ENCODE measurements around the gene C1QTNF1. TPM values are rescaled to one million over a fixed set of nuclear protein-coding genes. Genes with fewer than 3 reads are reported as not detected.

Gene C1QTNF1
- total RNA-seq, 1 experiment from 2014 or later, result 6.3 TPM

- no peak overlapping the region for H3K4me3 ChIP-seq (ENCODE audit: low read depth, low read length, poor library complexity, severe bottlenecking)
- H3K27ac ChIP-seq (ENCODE audit: low read depth, low read length, poor library complexity, severe bottlenecking), result no peak overlapping the region
- CTCF ChIA-PET, result no interaction called here
- H3K4me1 ChIP-seq (ENCODE audit: insufficient read depth, low read length, poor library complexity, severe bottlenecking), result no peaks in the 10 kb centered on the region
- intact Hi-C loops (cut with micrococcal nuclease; ENCODE audit: unreplicated experiment), result no loop called here
- no peak for TF ChIP-seq EZH2 (IDR thresholded peaks at IDR 0.05; ENCODE audit: borderline replicate concordance, low read depth, low read length, poor library complexity, severe bottlenecking)
- no peak for TF ChIP-seq CTCF (conservative IDR thresholded peaks at IDR 0.05; ENCODE audit: low read depth, low read length)
- no peak for DNase-seq (ENCODE audit: low spot score)
- BruUV-seq (replicated peaks), result no TSS peak
- H3K27me3 ChIP-seq (replicated peaks; ENCODE audit: insufficient read depth, low read depth, low read length, poor library complexity), result no peaks in the 10 kb centered on the region
- H3K9me3 ChIP-seq (ENCODE audit: low read depth, low read length, poor library complexity, severe bottlenecking), result peaks cover 10% of the 10 kb centered on the region
- H3K36me3 ChIP-seq (ENCODE audit: insufficient read depth, low read length, poor library complexity, severe bottlenecking), result no peaks in the 10 kb centered on the region
- POLR2A ChIA-PET (ENCODE audit: low non-redundant PET), result interaction anchor here (0.6 kb wide), 1 partner anchor 10 kb away, joined by 3 read pairs; no protein-coding TSS in a partner anchor
Observed at GRCh38 chr17:79057737-79058385, 33.9 kb downstream of the C1QTNF1 start.

DNA sequence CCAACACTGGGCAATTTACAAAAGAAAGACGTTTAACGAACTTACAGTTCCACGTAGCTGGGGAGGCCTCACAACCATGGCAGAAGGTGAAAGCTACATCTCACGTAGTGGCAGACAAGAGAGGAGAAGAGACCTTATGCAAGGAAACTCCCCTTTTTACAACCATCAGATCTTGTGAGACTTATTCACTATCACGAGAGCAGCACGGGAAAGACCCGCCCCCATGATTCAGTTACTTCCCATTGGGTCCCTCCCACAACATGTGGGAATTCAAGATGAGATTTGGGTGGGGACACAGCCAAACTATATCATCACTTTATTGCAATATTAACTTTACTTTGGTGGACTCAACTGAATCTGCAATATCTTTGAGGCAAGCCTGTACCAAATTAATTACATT is 38.7 kb downstream of the C1QTNF1 start:
- TF ChIP-seq EZH2 (IDR thresholded peaks at IDR 0.05; ENCODE audit: borderline replicate concordance, low read depth, low read length, poor library complexity, severe bottlenecking) (no peak), CTCF (conservative IDR thresholded peaks at IDR 0.05; ENCODE audit: low read depth, low read length) (no peak)
- H3K4me1 ChIP-seq (ENCODE audit: insufficient read depth, low read length, poor library complexity, severe bottlenecking), result no peaks in the 10 kb centered on the region
- H3K9me3 ChIP-seq (ENCODE audit: low read depth, low read length, poor library complexity, severe bottlenecking), result no peaks in the 10 kb centered on the region
- POLR2A ChIA-PET (ENCODE audit: low non-redundant PET), result no interaction called here
- H3K4me3 ChIP-seq (ENCODE audit: low read depth, low read length, poor library complexity, severe bottlenecking), result no peak overlapping the region
- H3K27me3 ChIP-seq (replicated peaks; ENCODE audit: insufficient read depth, low read depth, low read length, poor library complexity), result no peaks in the 10 kb centered on the region
- DNase-seq (ENCODE audit: low spot score), result no peak
- no TSS peak for BruUV-seq (replicated peaks)
- no peaks in the 10 kb centered on the region for H3K36me3 ChIP-seq (ENCODE audit: insufficient read depth, low read length, poor library complexity, severe bottlenecking)
- no peak overlapping the region for H3K27ac ChIP-seq (ENCODE audit: low read depth, low read length, poor library complexity, severe bottlenecking)
- CTCF ChIA-PET, result no interaction called here
- intact Hi-C loops (cut with micrococcal nuclease; ENCODE audit: unreplicated experiment), result no loop called here

DNA sequence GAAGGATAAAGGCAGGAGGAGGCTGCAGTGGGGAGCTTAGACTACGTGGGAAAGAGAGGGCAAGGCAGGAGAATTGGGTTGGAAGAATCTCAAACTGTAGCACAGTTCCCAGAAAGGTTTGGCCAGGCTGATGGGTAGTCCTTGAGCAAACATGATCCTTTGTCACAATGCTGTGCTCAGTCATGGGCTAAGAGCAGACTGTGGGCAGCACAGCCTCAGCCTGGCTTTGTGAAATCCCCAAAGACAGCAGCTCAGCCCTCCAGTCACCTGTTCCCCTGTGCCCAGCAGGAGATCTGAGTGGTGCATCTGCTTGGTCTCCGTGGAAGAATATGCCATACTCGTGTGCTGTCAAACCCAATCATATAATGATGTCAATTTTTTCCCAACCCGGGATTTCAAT is 40.1 kb downstream of the C1QTNF1 start:
- H3K4me1 ChIP-seq (ENCODE audit: insufficient read depth, low read length, poor library complexity, severe bottlenecking), result no peaks in the 10 kb centered on the region
- H3K27ac ChIP-seq (ENCODE audit: low read depth, low read length, poor library complexity, severe bottlenecking), result no peak overlapping the region
- POLR2A ChIA-PET (ENCODE audit: low non-redundant PET), result no interaction called here
- TF ChIP-seq EZH2 (IDR thresholded peaks at IDR 0.05; ENCODE audit: borderline replicate concordance, low read depth, low read length, poor library complexity, severe bottlenecking) (no peak), CTCF (conservative IDR thresholded peaks at IDR 0.05; ENCODE audit: low read depth, low read length) (no peak)
- no peak for DNase-seq (ENCODE audit: low spot score)
- H3K9me3 ChIP-seq (ENCODE audit: low read depth, low read length, poor library complexity, severe bottlenecking), result no peaks in the 10 kb centered on the region
- no peaks in the 10 kb centered on the region for H3K27me3 ChIP-seq (replicated peaks; ENCODE audit: insufficient read depth, low read depth, low read length, poor library complexity)
- no TSS peak for BruUV-seq (replicated peaks)
- no peaks in the 10 kb centered on the region for H3K36me3 ChIP-seq (ENCODE audit: insufficient read depth, low read length, poor library complexity, severe bottlenecking)
- H3K4me3 ChIP-seq (ENCODE audit: low read depth, low read length, poor library complexity, severe bottlenecking), result no peak overlapping the region
- CTCF ChIA-PET, result no interaction called here
- intact Hi-C loops (cut with micrococcal nuclease; ENCODE audit: unreplicated experiment), result no loop called here
